ENCODE results near the gene ACSF2. TPM values are rescaled to one million over a fixed set of nuclear protein-coding genes. Genes with fewer than 3 reads are reported as not detected.
"Not testable (repeated sequence)": the region's sequence is repeated elsewhere in the genome, so short reads cannot be mapped to it uniquely, and the experiment has no call there.

Gene ACSF2
- total RNA-seq, 3 donors from 2014 or later (not counting 1 experiment from before 2014, with no cell fraction given): 24.2 to 40.6 (median 25.8) TPM

DNA sequence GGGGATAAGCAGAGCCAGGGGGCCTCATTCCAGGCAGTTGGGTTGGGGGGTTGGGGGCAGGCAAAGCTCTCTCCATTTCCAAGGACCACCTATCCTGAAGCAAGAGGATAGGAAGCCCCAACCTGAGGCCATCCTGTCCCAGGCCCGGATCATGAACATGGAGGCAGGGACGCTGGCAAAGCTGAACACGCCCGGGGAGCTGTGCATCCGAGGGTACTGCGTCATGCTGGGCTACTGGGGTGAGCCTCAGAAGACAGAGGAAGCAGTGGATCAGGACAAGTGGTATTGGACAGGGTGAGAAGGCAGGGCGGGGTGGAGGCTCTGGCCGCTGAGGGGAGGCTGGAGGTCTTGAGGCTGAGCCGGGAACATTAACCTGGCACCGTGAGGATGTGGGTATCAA, 46.3 kb downstream of the ACSF2 start:
- H3K36me3 Mint-ChIP-seq: no peaks in the 10 kb centered on the region
- Histone ChIP-seq H3K36me3 (ENCODE audit: control insufficient read depth, insufficient read depth, low read length) (no peaks in the 10 kb centered on the region), H3K27me3 (ENCODE audit: control insufficient read depth, insufficient read depth, low read length) (peaks cover 11% of the 10 kb centered on the region), H3K27ac (ENCODE audit: low read length) (no peak overlapping the region), H3K4me3 (ENCODE audit: low read length) (no peak overlapping the region), H3K9me3 (ENCODE audit: control insufficient read depth, insufficient read depth, low read length) (no peaks in the 10 kb centered on the region), H3K4me1 (ENCODE audit: control insufficient read depth, insufficient read depth, low read length) (peaks cover 19% of the 10 kb centered on the region)
- intact Hi-C loops (cut with micrococcal nuclease): no loop called here
- TF ChIP-seq, protein P1, sequence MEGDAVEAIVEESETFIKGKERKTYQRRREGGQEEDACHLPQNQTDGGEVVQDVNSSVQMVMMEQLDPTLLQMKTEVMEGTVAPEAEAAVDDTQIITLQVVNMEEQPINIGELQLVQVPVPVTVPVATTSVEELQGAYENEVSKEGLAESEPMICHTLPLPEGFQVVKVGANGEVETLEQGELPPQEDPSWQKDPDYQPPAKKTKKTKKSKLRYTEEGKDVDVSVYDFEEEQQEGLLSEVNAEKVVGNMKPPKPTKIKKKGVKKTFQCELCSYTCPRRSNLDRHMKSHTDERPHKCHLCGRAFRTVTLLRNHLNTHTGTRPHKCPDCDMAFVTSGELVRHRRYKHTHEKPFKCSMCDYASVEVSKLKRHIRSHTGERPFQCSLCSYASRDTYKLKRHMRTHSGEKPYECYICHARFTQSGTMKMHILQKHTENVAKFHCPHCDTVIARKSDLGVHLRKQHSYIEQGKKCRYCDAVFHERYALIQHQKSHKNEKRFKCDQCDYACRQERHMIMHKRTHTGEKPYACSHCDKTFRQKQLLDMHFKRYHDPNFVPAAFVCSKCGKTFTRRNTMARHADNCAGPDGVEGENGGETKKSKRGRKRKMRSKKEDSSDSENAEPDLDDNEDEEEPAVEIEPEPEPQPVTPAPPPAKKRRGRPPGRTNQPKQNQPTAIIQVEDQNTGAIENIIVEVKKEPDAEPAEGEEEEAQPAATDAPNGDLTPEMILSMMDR (IDR thresholded peaks at IDR 0.05): no peak
- ATAC-seq (no peak), DNase-seq (no peak)
- H3K9me3 Mint-ChIP-seq: no peaks in the 10 kb centered on the region
- peaks cover 13 to 19% of the 10 kb centered on the region in 2 donors for H3K27me3 Mint-ChIP-seq (ENCODE audit: low read depth in 2 of 2)
- H3K4me3 Mint-ChIP-seq: no peak overlapping the region
- H3K4me1 Mint-ChIP-seq: peaks cover 5 to 6% of the 10 kb centered on the region in 2 donors
- WGBS (ENCODE audit: insufficient coverage): 96% methylated on average over 10 of the region's 10 CpGs
- no peak overlapping the region for H3K27ac Mint-ChIP-seq

- H3K27me3 Mint-ChIP-seq (ENCODE audit: low read depth in 2 of 2): peaks cover 8 to 15% of the 10 kb centered on the region in 2 donors
- DNase-seq; H3K4me3 Mint-ChIP-seq; H3K9me3 ChIP-seq (ENCODE audit: control insufficient read depth, insufficient read depth, low read length); H3K36me3 ChIP-seq (ENCODE audit: control insufficient read depth, insufficient read depth, low read length); intact Hi-C loops (cut with micrococcal nuclease); H3K27ac ChIP-seq (ENCODE audit: low read length); ATAC-seq; H3K9me3 Mint-ChIP-seq; H3K4me3 ChIP-seq (ENCODE audit: low read length); H3K4me1 Mint-ChIP-seq; H3K36me3 Mint-ChIP-seq; H3K27ac Mint-ChIP-seq: not testable (repeated sequence)
- Histone ChIP-seq H3K27me3 (ENCODE audit: control insufficient read depth, insufficient read depth, low read length) (peaks cover 11% of the 10 kb centered on the region), H3K4me1 (ENCODE audit: control insufficient read depth, insufficient read depth, low read length) (peaks cover 21% of the 10 kb centered on the region)
- 97% methylated on average over 13 of the region's 13 CpGs for WGBS (ENCODE audit: insufficient coverage)
These were observed 46.7 kb downstream of the ACSF2 start for GRCh38 chr17:50472761-50473161.

DNA sequence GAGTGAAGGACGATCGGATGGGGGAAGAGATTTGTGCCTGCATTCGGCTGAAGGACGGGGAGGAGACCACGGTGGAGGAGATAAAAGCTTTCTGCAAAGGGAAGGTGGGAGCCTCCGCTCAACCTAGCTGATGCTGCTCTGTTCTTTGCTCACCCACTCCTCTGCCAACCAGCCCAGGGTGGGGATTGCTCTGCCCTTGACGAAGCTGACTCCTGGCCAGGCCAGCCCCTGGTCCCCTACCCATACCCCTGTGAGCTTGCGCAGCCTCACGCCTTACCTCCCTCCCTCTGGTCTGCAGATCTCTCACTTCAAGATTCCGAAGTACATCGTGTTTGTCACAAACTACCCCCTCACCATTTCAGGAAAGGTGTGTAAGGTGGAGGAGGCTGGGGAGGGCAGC, 47.9 kb downstream of the ACSF2 start:
- Mint-ChIP-seq H3K27me3 (ENCODE audit: low read depth in 2 of 2) (peaks cover 0 to 7% of the 10 kb centered on the region in 2 donors), H3K27ac (no peak overlapping the region), H3K4me3 (no peak overlapping the region), H3K4me1 (peaks cover 6 to 8% of the 10 kb centered on the region in 2 donors), H3K36me3 (no peaks in the 10 kb centered on the region), H3K9me3 (no peaks in the 10 kb centered on the region)
- Histone ChIP-seq H3K4me3 (ENCODE audit: low read length) (no peak overlapping the region), H3K27ac (ENCODE audit: low read length) (no peak overlapping the region), H3K36me3 (ENCODE audit: control insufficient read depth, insufficient read depth, low read length) (no peaks in the 10 kb centered on the region), H3K27me3 (ENCODE audit: control insufficient read depth, insufficient read depth, low read length) (peaks cover 6% of the 10 kb centered on the region), H3K9me3 (ENCODE audit: control insufficient read depth, insufficient read depth, low read length) (no peaks in the 10 kb centered on the region), H3K4me1 (ENCODE audit: control insufficient read depth, insufficient read depth, low read length) (peaks cover 18% of the 10 kb centered on the region)
- no peak for DNase-seq
- 93% methylated on average over 9 of the region's 11 CpGs for WGBS (ENCODE audit: insufficient coverage)
- ATAC-seq: no peak
- intact Hi-C loops (cut with micrococcal nuclease): no loop called here
- TF ChIP-seq, protein P1 (IDR thresholded peaks at IDR 0.05): no peak

GRCh38 chr17:50474523-50474922, 48.5 kb downstream of the ACSF2 start:
- no peaks in the 10 kb centered on the region for H3K36me3 Mint-ChIP-seq
- Histone ChIP-seq H3K9me3 (ENCODE audit: control insufficient read depth, insufficient read depth, low read length) (no peaks in the 10 kb centered on the region), H3K36me3 (ENCODE audit: control insufficient read depth, insufficient read depth, low read length) (no peaks in the 10 kb centered on the region), H3K4me1 (ENCODE audit: control insufficient read depth, insufficient read depth, low read length) (peaks cover 15% of the 10 kb centered on the region), H3K27ac (ENCODE audit: low read length) (no peak overlapping the region), H3K4me3 (ENCODE audit: low read length) (no peak overlapping the region), H3K27me3 (ENCODE audit: control insufficient read depth, insufficient read depth, low read length) (peaks cover 4% of the 10 kb centered on the region)
- 92% methylated on average over 6 of the region's 6 CpGs for WGBS (ENCODE audit: insufficient coverage)
- H3K9me3 Mint-ChIP-seq: no peaks in the 10 kb centered on the region
- ATAC-seq (no peak), DNase-seq (no peak)
- TF ChIP-seq, protein P1 (IDR thresholded peaks at IDR 0.05): no peak
- H3K27ac Mint-ChIP-seq: no peak overlapping the region
- intact Hi-C loops (cut with micrococcal nuclease): no loop called here
- peaks cover 10 to 11% of the 10 kb centered on the region in 2 donors for H3K4me1 Mint-ChIP-seq
- H3K4me3 Mint-ChIP-seq: no peak overlapping the region
- H3K27me3 Mint-ChIP-seq (ENCODE audit: low read depth in 2 of 2): peaks cover 0 to 7% of the 10 kb centered on the region in 2 donors

All from natural killer cell (primary cell).